NCI-H2081 (cell line): Measurements from ENCODE around the gene CACNA1I.

ENCODE experiments used
- DNase-seq, 2 experiments: peaks; one replicate each; lab custom pipeline; 2025; lab: John Stamatoyannopoulos, UW

The CACNA1I gene

GRCh38 chr22:39666495-39666894, 95.9 kb downstream of the CACNA1I start:
- DNase-seq: no peak

GRCh38 chr22:39666926-39667325, 96.4 kb downstream of the CACNA1I start:
- DNase-seq: no peak

- no peak for DNase-seq
Measured at GRCh38 chr22:39669432-39669831, 98.9 kb downstream of the CACNA1I start.

- DNase-seq: no peak
Measured at GRCh38 chr22:39671936-39672335, 101.4 kb downstream of the CACNA1I start.

GRCh38 chr22:39674536-39674935, 104.0 kb downstream of the CACNA1I start:
- DNase-seq: no peak

GRCh38 chr22:39675947-39676346, 105.4 kb downstream of the CACNA1I start:
- no peak for DNase-seq

GRCh38 chr22:39677967-39678366, 107.4 kb downstream of the CACNA1I start:
- no peak for DNase-seq

- no peak for DNase-seq
Measured at GRCh38 chr22:39678862-39679490, 108.4 kb downstream of the CACNA1I start.

GRCh38 chr22:39679652-39680051, 109.1 kb downstream of the CACNA1I start:
- DNase-seq: no peak

- no peak for DNase-seq
Measured at GRCh38 chr22:39680486-39680885, 109.9 kb downstream of the CACNA1I start.

- no peak for DNase-seq
Measured at GRCh38 chr22:39681038-39681861, 110.7 kb downstream of the CACNA1I start.

GRCh38 chr22:39682994-39683393, 112.4 kb downstream of the CACNA1I start:
- no peak for DNase-seq

- DNase-seq: no peak
Measured at GRCh38 chr22:39683639-39684038, 113.1 kb downstream of the CACNA1I start.

- DNase-seq: no peak
Measured at GRCh38 chr22:39684702-39685281, 114.2 kb downstream of the CACNA1I start.

GRCh38 chr22:39685336-39686177, 115.0 kb downstream of the CACNA1I start:
- no peak for DNase-seq

GRCh38 chr22:39686178-39686620, 115.6 kb downstream of the CACNA1I start:
- no peak for DNase-seq

- no peak for DNase-seq
Measured at GRCh38 chr22:39686776-39687525, 116.4 kb downstream of the CACNA1I start.

GRCh38 chr22:39688186-39688785, 117.7 kb downstream of the CACNA1I start:
- DNase-seq: no peak

GRCh38 chr22:39689421-39689820, 118.9 kb downstream of the CACNA1I start:
- no peak for DNase-seq

- no peak for DNase-seq
Measured at GRCh38 chr22:39690881-39691605, 120.5 kb downstream of the CACNA1I start.
